Transverse colon (tissue), 4 donors: ENCODE measurements around the gene RMI1. TPM values are rescaled to one million over a fixed set of nuclear protein-coding genes. Genes with fewer than 3 reads are reported as not detected.

Experiments used
- DNase-seq: peaks from one replicate; pipeline ENCODE4 v3.0.0-alpha.2; 2019
- H3K27ac ChIP-seq, 4 donors: fragments of 200-600 bp; sonication (generic); 2 replicates each; pipeline ENCODE4 v1.5.1; 2016 to 2018; ENCODE audit warnings: inconsistent platforms in 4 of 4
- H3K27me3 ChIP-seq: fragments of 200-600 bp; sonication (generic); 2 replicates; pipeline ENCODE4 v1.5.1; 2017; ENCODE audit warnings: inconsistent platforms
- H3K36me3 ChIP-seq, 4 donors: fragments of 200-600 bp; sonication (generic); 2 replicates each; pipeline ENCODE4 v1.5.1; 2017 to 2019; ENCODE audit warnings: inconsistent platforms in 4 of 4
- H3K4me1 ChIP-seq, 4 donors: fragments of 200-600 bp; sonication (generic); 2 replicates each; pipeline ENCODE4 v1.5.1; 2017 to 2020; ENCODE audit warnings: inconsistent platforms in 4 of 4
- H3K4me3 ChIP-seq, 4 donors: fragments of 200-600 bp; sonication (generic); 1 replicate in 1 of 4; 2 replicates in 3 of 4; pipeline versions ENCODE4 v1.5.1 to v1.6.1; 2017 to 2019; ENCODE audit warnings: inconsistent platforms in 4 of 4
- H3K9me3 ChIP-seq, 2 donors: fragments of 200-600 bp; sonication (generic); 2 replicates each; pipeline ENCODE4 v1.5.1; 2017 to 2019; ENCODE audit warnings: inconsistent platforms in 2 of 2
- CTCF ChIP-seq, 5 experiments: fragments of 200-600 bp in 3 of 5; fragments of 450-650 bp in 2 of 5; sonication (generic) in 3 of 5; IDR thresholded peaks; 1 replicate in 2 of 5; 2 replicates in 3 of 5; pipeline ENCODE4 v1.5.1; 2016 to 2017; ENCODE audit warnings: antibody characterized with exemption in 5 of 5, inconsistent platforms in 3 of 5, mild to moderate bottlenecking in 2 of 5, moderate library complexity in 1 of 5
- EP300 ChIP-seq: sonication (generic); formaldehyde crosslinking; IDR thresholded peaks from one replicate; pipeline ENCODE4 v1.6.1; 2017; ENCODE audit warnings: antibody characterized with exemption, low read depth
- POLR2A ChIP-seq: fragments of 450-650 bp; IDR thresholded peaks from one replicate; pipeline ENCODE4 v1.6.1; 2016; ENCODE audit warnings: antibody characterized with exemption, mild to moderate bottlenecking, moderate library complexity
- POLR2AphosphoS5 ChIP-seq, 3 donors: sonication (generic); formaldehyde crosslinking; IDR thresholded peaks; one replicate each; pipeline ENCODE4 v1.6.1; 2016; ENCODE audit warnings: antibody characterized with exemption in 3 of 3
- WGBS, 2 donors: methylation state at CpG; one replicate each; pipeline ENCODE4 v1.1.5; 2018; ENCODE audit warnings: low coverage in 1 of 2; 5-methylcytosine and 5-hydroxymethylcytosine counted together
- in situ Hi-C, 4 donors: fragments of 200-750 bp; cut with MboI; loops; one replicate each; pipeline versions ENCODE4 v1.15.0 to v1.15.1; 2017; ENCODE audit warnings: low sequenced_read_pairs in 3 of 4, low pct_ligation_motif_present in 1 of 4, low pct_unique_long_range_greater_than_20kb in 1 of 4
- intact Hi-C: fragments of 100-400 bp; cut with DNase I; formaldehyde crosslinking; loops from one replicate; pipeline ENCODE4 v1.15.1; 2023; ENCODE audit warnings: low total_unique reads
- total RNA-seq, 4 donors: library from RNA; depleted of rRNA; stranded (reverse); fragments of >200 nt; gene quantifications; one replicate each; pipeline ENCODE4 v1.1.0, GENCODE V29; 2016

Gene RMI1
- total RNA-seq, 4 donors from 2014 or later, result 1.8 to 13.1 (median 9.1) TPM

GRCh38 chr9:83979812-83980394 is 702 bp upstream of the RMI1 start, which contains the start of gene HNRNPK:
TSS of gene HNRNPK (minus strand) at chr9:83980215. CDS start at chr9:83978252, 1,963 bp downstream.
- peak; percentile 100 for DNase-seq
- Histone ChIP-seq H3K4me3 (peak within 1 kb of the TSS; percentile 70 to 96 (median 85)), H3K36me3 (peaks cover 0 to 29% (median 12%) of the 10 kb centered on the region in 4 donors), H3K9me3 (no peaks in the 10 kb centered on the region), H3K4me1 (peaks cover 6 to 45% (median 27%) of the 10 kb centered on the region in 4 donors), H3K27ac (peak within 1 kb of the TSS; percentile 97 to 99 (median 98)), H3K27me3 (no peaks in the 10 kb centered on the region)
- 0% methylated on average over 46 of the region's 57 CpGs; no CpG with 5 or more reads in 1 of the 2 donors for WGBS, 2 donors
- TF ChIP-seq POLR2AphosphoS5 (IDR thresholded peaks at IDR 0.05) (peak in 2 of 3 donors; percentile 2 to 68), EP300 (no peak)
- intact Hi-C loops, result no loop called here
- in situ Hi-C loops, result no loop called here

- H3K27ac ChIP-seq, result peak overlapping the region; percentile 97 to 99 (median 98)
- peaks cover 9 to 39% (median 33%) of the 10 kb centered on the region in 4 donors for H3K4me1 ChIP-seq
- peaks cover 0 to 15% (median 6%) of the 10 kb centered on the region in 4 donors for H3K36me3 ChIP-seq
- in situ Hi-C loops (no loop called here), intact Hi-C loops (no loop called here)
- H3K27me3 ChIP-seq, result no peaks in the 10 kb centered on the region
- TF ChIP-seq POLR2A (no peak), POLR2AphosphoS5 (IDR thresholded peaks at IDR 0.05) (peak in 1 of 3 donors; percentile 5), EP300 (no peak), CTCF (IDR thresholded peaks at IDR 0.05) (no peak)
- DNase-seq, result peak; percentile 59
- no peaks in the 10 kb centered on the region for H3K9me3 ChIP-seq
- peak overlapping the region; percentile 70 to 85 (median 78) for H3K4me3 ChIP-seq
- 1% methylated on average over 14 to 29 of the region's 29 CpGs for WGBS, 2 donors
Measured at GRCh38 chr9:83981126-83981871, 694 bp downstream of the RMI1 start.

- Histone ChIP-seq H3K36me3 (no peaks in the 10 kb centered on the region), H3K9me3 (no peaks in the 10 kb centered on the region), H3K4me1 (peaks cover 4 to 31% (median 20%) of the 10 kb centered on the region in 4 donors), H3K4me3 (no peak overlapping the region), H3K27ac (peak overlapping the region; percentile 41 to 77 (median 73)), H3K27me3 (no peaks in the 10 kb centered on the region)
- intact Hi-C loops, result no loop called here
- TF ChIP-seq POLR2A (no peak), POLR2AphosphoS5 (IDR thresholded peaks at IDR 0.05) (no peak)
- 63 to 72% methylated on average over 3 of the region's 3 CpGs for WGBS, 2 donors
- in situ Hi-C loops, result no loop called here
- no peak for DNase-seq
Measured at GRCh38 chr9:83986195-83986594, 5.6 kb downstream of the RMI1 start.

- no peaks in the 10 kb centered on the region for H3K9me3 ChIP-seq
- WGBS, 2 donors, result 56 to 80% methylated on average over 1 to 11 of the region's 11 CpGs
- peak; percentile 70 for DNase-seq
- peaks cover 4 to 25% (median 15%) of the 10 kb centered on the region in 4 donors for H3K4me1 ChIP-seq
- no peak for TF ChIP-seq CTCF (IDR thresholded peaks at IDR 0.05)
- TF ChIP-seq EP300, result no peak
- no peak for TF ChIP-seq POLR2A
- peak in 1 of 3 donors; percentile 7 for TF ChIP-seq POLR2AphosphoS5 (IDR thresholded peaks at IDR 0.05)
- no peak overlapping the region for H3K4me3 ChIP-seq
- in situ Hi-C loops, result no loop called here
- H3K36me3 ChIP-seq, result no peaks in the 10 kb centered on the region
- intact Hi-C loops, result no loop called here
- peak overlapping the region; percentile 41 to 77 (median 73) for H3K27ac ChIP-seq
- H3K27me3 ChIP-seq, result no peaks in the 10 kb centered on the region
Measured at GRCh38 chr9:83986765-83987401, 6.3 kb downstream of the RMI1 start.

GRCh38 chr9:83987402-83987791 is 6.8 kb downstream of the RMI1 start:
- H3K4me3 ChIP-seq, result no peak overlapping the region
- in situ Hi-C loops, result no loop called here
- WGBS, 2 donors, result 83 to 87% methylated on average over 1 of the region's 1 CpG
- H3K27ac ChIP-seq, result peak overlapping the region; percentile 41 to 77 (median 73)
- no peak for DNase-seq
- TF ChIP-seq POLR2A, result no peak
- TF ChIP-seq EP300, result no peak
- no peak for TF ChIP-seq CTCF (IDR thresholded peaks at IDR 0.05)
- TF ChIP-seq POLR2AphosphoS5 (IDR thresholded peaks at IDR 0.05), result no peak
- no peaks in the 10 kb centered on the region for H3K27me3 ChIP-seq
- intact Hi-C loops, result no loop called here
- H3K4me1 ChIP-seq, result peaks cover 4 to 20% (median 13%) of the 10 kb centered on the region in 4 donors
- no peaks in the 10 kb centered on the region for H3K36me3 ChIP-seq
- no peaks in the 10 kb centered on the region for H3K9me3 ChIP-seq
